DND-41 (cell line): ENCODE data around the gene SLC7A6OS.

Experiments
- ATAC-seq: fragments of 200-7000 bp; cut with Tn5 transposase; 3 replicates; pipeline ENCODE4 v1.9.1; 2021; ENCODE audit warnings: low read depth; ENCODE audit not compliant: insufficient read depth
- DNase-seq: peaks from one replicate; pipeline ENCODE4 v3.0.0-alpha.2; 2020
- H2AFZ ChIP-seq: 2 replicates; pipeline ENCODE4 v1.6.0; 2012; ENCODE audit warnings: low read depth, low read length
- H3K27ac ChIP-seq: 2 replicates; pipeline ENCODE4 v1.5.1; 2012; ENCODE audit warnings: low read length, inconsistent platforms
- H3K27me3 ChIP-seq: fragments of 200-600 bp; sonication (generic); 2 replicates; pipeline ENCODE4 v1.6.0; 2012; ENCODE audit warnings: low read length, mild to moderate bottlenecking, inconsistent platforms; ENCODE audit not compliant: insufficient read depth, poor library complexity
- H3K36me3 ChIP-seq: 2 replicates; pipeline ENCODE4 v1.5.1; 2012; ENCODE audit warnings: low read length, inconsistent platforms; ENCODE audit not compliant: insufficient read depth
- H3K4me1 ChIP-seq: 2 replicates; pipeline ENCODE4 v1.5.1; 2012; ENCODE audit warnings: mild to moderate bottlenecking, low read length; ENCODE audit not compliant: insufficient read depth
- H3K4me2 ChIP-seq: 2 replicates; pipeline ENCODE4 v1.6.0; 2012; ENCODE audit warnings: mild to moderate bottlenecking, moderate library complexity, low read length, inconsistent platforms; ENCODE audit not compliant: insufficient read depth
- H3K4me3 ChIP-seq, 2 experiments: fragments of 200-600 bp in 1 of 2; shearing (Covaris generic) in 1 of 2; 2 replicates each; pipeline ENCODE4 v1.5.1; 2012 to 2016; ENCODE audit warnings: inconsistent platforms in 2 of 2, low read length in 2 of 2, mild to moderate bottlenecking in 2 of 2, low read depth in 1 of 2, moderate library complexity in 1 of 2
- H3K79me2 ChIP-seq: 2 replicates; pipeline ENCODE4 v1.6.0; 2012; ENCODE audit warnings: low read length, inconsistent platforms; ENCODE audit not compliant: insufficient read depth
- H3K9ac ChIP-seq: 2 replicates; pipeline ENCODE4 v1.6.0; 2012; ENCODE audit warnings: low read depth, mild to moderate bottlenecking, inconsistent platforms, low read length, moderate library complexity
- H3K9me3 ChIP-seq: 2 replicates; pipeline ENCODE4 v1.5.1; 2012; ENCODE audit warnings: low read length, moderate library complexity, mild to moderate bottlenecking, inconsistent platforms; ENCODE audit not compliant: insufficient read depth, severe bottlenecking
- H4K20me1 ChIP-seq: 2 replicates; pipeline ENCODE4 v1.6.0; 2012; ENCODE audit warnings: low read length; ENCODE audit not compliant: insufficient read depth
- EZH2 ChIP-seq: IDR thresholded peaks from 3 replicates; pipeline ENCODE4 v1.6.1; 2012; ENCODE audit warnings: borderline replicate concordance, low read depth, mild to moderate bottlenecking, moderate library complexity, low read length, inconsistent platforms; ENCODE audit not compliant: severe bottlenecking
- TF ChIP-seq, protein P1 (sequence below): IDR thresholded peaks from 2 replicates; pipeline ENCODE4 v1.5.1; 2012; ENCODE audit warnings: borderline replicate concordance, low read length, moderate library complexity, mild to moderate bottlenecking; ENCODE audit not compliant: poor library complexity, severe bottlenecking; ENCODE audit errors: extremely low read depth

The SLC7A6OS gene

DNA sequence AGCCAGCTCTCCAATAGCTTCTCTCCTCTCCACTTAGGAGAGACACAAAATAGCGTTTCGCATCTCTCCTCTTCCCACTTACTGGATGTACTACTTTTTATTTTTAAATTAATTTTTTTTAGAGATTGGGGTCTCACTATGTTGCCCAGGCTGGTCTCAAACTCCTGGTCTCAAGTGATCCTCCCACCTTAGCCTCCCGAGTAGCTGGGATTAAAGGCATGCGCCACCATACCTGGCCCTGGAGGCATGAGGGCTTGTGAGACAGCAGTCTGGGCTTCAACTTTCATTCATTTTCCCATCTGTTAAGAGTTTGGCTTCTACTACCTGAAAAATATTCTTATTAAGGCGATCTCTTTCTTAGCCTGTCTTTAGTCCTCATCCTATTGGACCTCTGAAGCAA lies 18.3 kb downstream of the SLC7A6OS start:
- Histone ChIP-seq H3K4me1 (peaks cover 2% of the 10 kb centered on the region; the same call in 1 of the 2 replicates), H3K9ac (no peak overlapping the region), H3K4me2 (no peak overlapping the region), H4K20me1 (peaks cover 40% of the 10 kb centered on the region), H3K9me3 (no peaks in the 10 kb centered on the region), H3K27ac (no peak overlapping the region), H3K4me3 (no peak overlapping the region), H3K27me3 (no peaks in the 10 kb centered on the region), H2AFZ (no peak overlapping the region), H3K79me2 (peaks cover 56% of the 10 kb centered on the region), H3K36me3 (peaks cover 90% of the 10 kb centered on the region)
- ATAC-seq (no peak), DNase-seq (no peak)
- TF ChIP-seq EZH2 = no peak
- TF ChIP-seq, protein P1, sequence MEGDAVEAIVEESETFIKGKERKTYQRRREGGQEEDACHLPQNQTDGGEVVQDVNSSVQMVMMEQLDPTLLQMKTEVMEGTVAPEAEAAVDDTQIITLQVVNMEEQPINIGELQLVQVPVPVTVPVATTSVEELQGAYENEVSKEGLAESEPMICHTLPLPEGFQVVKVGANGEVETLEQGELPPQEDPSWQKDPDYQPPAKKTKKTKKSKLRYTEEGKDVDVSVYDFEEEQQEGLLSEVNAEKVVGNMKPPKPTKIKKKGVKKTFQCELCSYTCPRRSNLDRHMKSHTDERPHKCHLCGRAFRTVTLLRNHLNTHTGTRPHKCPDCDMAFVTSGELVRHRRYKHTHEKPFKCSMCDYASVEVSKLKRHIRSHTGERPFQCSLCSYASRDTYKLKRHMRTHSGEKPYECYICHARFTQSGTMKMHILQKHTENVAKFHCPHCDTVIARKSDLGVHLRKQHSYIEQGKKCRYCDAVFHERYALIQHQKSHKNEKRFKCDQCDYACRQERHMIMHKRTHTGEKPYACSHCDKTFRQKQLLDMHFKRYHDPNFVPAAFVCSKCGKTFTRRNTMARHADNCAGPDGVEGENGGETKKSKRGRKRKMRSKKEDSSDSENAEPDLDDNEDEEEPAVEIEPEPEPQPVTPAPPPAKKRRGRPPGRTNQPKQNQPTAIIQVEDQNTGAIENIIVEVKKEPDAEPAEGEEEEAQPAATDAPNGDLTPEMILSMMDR = no peak

DNA sequence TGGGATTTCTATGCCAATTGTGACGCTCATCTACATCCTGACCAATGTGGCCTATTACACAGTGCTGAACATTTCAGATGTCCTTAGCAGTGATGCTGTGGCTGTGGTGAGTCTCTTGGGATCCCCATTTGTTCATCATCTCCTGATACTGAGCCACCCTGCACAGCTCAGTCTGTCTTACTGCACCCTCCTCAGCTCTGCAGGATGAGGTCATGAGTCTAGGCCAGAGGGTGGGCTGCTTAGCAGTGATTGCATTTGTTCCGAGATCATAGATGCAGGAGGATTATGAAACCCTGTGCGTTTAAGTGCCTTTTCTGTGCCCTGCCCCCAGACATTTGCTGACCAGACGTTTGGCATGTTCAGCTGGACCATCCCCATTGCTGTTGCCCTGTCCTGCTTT lies 19.5 kb downstream of the SLC7A6OS start:
- H3K36me3 ChIP-seq = peaks cover 89% of the 10 kb centered on the region
- peaks cover 68% of the 10 kb centered on the region for H3K79me2 ChIP-seq
- peaks cover 14% of the 10 kb centered on the region for H3K4me1 ChIP-seq
- DNase-seq (no peak), ATAC-seq (no peak)
- H3K4me3 ChIP-seq = no peak overlapping the region
- no peaks in the 10 kb centered on the region for H3K27me3 ChIP-seq
- TF ChIP-seq, protein P1 = no peak
- TF ChIP-seq EZH2 = no peak
- H3K9me3 ChIP-seq = no peaks in the 10 kb centered on the region
- no peak overlapping the region for H3K4me2 ChIP-seq
- H4K20me1 ChIP-seq = peaks cover 49% of the 10 kb centered on the region
- no peak overlapping the region for H3K27ac ChIP-seq
- H2AFZ ChIP-seq = no peak overlapping the region
- no peak overlapping the region for H3K9ac ChIP-seq

DNA sequence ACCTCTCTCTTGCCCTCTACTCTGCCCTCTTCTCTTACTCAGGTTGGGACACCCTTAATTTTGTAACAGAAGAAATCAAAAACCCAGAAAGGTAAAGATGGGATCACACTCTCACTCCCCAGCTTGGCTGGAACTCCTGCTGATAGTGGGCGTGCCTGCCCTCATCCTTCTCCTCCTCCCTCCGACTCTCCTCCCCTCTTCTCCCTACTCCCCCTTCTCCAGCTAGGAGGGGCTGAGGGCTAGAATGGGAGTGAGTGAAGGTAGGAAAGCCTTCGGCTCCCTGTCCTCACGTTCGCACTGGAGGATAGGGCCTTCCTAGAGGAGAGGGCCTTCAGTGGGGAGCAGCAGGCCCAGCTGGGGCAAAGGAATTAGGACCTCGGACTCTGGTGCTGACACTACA lies 20.3 kb downstream of the SLC7A6OS start:
- peaks cover 69% of the 10 kb centered on the region for H3K79me2 ChIP-seq
- no peaks in the 10 kb centered on the region for H3K9me3 ChIP-seq
- H3K9ac ChIP-seq = no peak overlapping the region
- TF ChIP-seq EZH2 = no peak
- TF ChIP-seq, protein P1 = no peak
- no peak overlapping the region for H3K4me3 ChIP-seq
- H3K36me3 ChIP-seq = peaks cover 84% of the 10 kb centered on the region
- no peak overlapping the region for H3K27ac ChIP-seq
- peaks cover 22% of the 10 kb centered on the region for H3K4me1 ChIP-seq
- no peak overlapping the region for H2AFZ ChIP-seq
- H3K27me3 ChIP-seq = no peaks in the 10 kb centered on the region
- H4K20me1 ChIP-seq = peaks cover 44% of the 10 kb centered on the region
- ATAC-seq = no peak
- no peak for DNase-seq
- H3K4me2 ChIP-seq = no peak overlapping the region

DNA sequence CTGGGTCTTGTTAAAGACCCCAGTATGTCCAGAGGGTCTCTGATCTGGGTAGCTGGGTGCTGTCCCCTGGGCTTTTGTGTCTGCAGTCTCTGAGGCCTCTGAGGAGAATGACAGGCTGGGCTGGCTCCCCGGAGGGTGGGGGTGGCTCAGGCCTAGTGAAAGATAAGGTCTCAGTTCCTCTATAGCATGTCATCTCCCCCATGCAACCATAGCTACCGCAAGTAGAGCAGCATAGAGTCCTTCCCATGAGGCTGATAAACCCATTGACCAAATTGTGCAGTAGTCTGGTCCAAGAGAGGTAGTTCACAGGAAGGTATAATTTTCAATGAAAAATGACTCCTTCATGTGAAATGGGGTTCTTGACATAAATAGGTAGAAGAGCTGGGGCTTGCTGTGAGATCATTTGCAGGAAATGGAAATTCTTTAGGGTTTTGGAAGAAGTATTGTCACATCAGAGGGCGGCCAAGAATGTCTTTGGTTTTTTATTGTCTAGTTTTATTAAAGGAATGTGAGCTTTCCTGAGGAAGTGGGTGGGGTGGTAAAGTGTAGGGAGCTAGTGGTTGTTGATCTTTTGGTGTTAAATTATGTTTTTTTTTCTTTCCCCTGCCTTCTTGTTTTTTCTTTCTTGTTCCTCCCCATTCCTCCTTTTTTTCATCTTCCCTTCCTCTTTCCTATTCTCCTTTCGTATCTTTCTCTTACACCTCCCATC lies 21.0 kb downstream of the SLC7A6OS start:
- Histone ChIP-seq H3K36me3 (peaks cover 89% of the 10 kb centered on the region), H3K27ac (no peak overlapping the region), H3K27me3 (no peaks in the 10 kb centered on the region), H3K4me3 (no peak overlapping the region), H3K79me2 (peaks cover 76% of the 10 kb centered on the region), H4K20me1 (peaks cover 44% of the 10 kb centered on the region), H3K9ac (no peak overlapping the region), H2AFZ (no peak overlapping the region), H3K4me2 (no peak overlapping the region), H3K4me1 (peaks cover 29% of the 10 kb centered on the region), H3K9me3 (no peaks in the 10 kb centered on the region)
- no peak for TF ChIP-seq EZH2
- TF ChIP-seq, protein P1 = no peak
- ATAC-seq = no peak
- no peak for DNase-seq
